ENCODE results near the gene NF1. TPM values are rescaled to one million over a fixed set of nuclear protein-coding genes. Genes with fewer than 3 reads are reported as not detected.

NF1 gene
- total and polyA plus RNA-seq, 2 of the 13 experiments (the other 11 are each of a cell fraction or from before 2014, with no cell fraction given): 21.5 to 26.5 TPM

DNA sequence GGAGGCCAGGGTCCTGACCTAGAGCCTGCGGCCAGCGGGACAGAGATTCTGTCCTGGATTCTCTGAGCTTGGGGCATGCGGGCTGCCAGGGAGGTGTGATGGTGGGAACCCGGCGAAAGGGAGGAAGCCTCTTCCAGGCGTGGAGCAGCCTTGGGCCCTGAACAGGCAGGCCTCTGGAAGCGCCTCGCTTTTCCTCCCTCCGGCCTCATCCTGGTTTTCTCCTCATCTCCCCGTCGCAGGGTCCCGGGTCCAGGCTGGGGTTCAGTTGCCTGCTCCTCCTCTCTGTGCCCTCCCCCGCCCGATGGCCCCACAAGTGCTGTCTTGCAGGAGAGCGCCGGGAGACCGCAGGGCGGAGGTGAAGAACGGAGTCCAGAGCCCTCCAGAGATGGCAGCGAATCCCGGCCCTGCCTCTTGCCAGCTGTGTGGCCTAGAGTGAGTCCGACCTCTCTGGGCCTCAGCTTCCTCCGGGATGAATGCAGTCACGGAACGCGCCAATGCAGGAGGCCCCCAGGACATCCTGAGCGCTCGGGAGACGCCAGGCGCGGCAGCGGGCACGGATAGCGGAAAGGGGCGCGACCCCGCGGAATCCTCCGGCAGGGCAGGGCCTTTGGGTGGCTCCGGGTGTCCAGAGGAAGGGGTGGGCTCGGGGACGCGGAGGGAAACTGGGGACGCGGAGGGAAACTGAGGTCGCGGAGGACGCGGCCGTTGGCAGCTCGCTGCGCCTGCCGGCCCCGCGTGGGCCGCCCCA lies 296.1 kb downstream of the NF1 start (continued):
- TF ChIP-seq ZNF687 (CRISPR knock-in tag; IDR thresholded peaks at IDR 0.05) (peak; percentile 10), ZBTB3 (CRISPR knock-in tag; IDR thresholded peaks at IDR 0.05; ENCODE audit: borderline replicate concordance, low read depth) (no peak), AGO1 (IDR thresholded peaks at IDR 0.05; ENCODE audit: low read depth, low read length, poor library complexity, severe bottlenecking) (peak; percentile 35), PREB (CRISPR knock-in tag; IDR thresholded peaks at IDR 0.05) (no peak), ZNF747 (CRISPR knock-in tag; IDR thresholded peaks at IDR 0.05; ENCODE audit: borderline replicate concordance) (no peak), ZNF382 (CRISPR knock-in tag; IDR thresholded peaks at IDR 0.05; ENCODE audit: borderline replicate concordance) (no peak), ZFX (CRISPR knock-in tag; IDR thresholded peaks at IDR 0.05; ENCODE audit: low read depth) (no peak)
- TF ChIP-seq, protein P1, sequence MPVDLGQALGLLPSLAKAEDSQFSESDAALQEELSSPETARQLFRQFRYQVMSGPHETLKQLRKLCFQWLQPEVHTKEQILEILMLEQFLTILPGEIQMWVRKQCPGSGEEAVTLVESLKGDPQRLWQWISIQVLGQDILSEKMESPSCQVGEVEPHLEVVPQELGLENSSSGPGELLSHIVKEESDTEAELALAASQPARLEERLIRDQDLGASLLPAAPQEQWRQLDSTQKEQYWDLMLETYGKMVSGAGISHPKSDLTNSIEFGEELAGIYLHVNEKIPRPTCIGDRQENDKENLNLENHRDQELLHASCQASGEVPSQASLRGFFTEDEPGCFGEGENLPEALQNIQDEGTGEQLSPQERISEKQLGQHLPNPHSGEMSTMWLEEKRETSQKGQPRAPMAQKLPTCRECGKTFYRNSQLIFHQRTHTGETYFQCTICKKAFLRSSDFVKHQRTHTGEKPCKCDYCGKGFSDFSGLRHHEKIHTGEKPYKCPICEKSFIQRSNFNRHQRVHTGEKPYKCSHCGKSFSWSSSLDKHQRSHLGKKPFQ (CRISPR knock-in tag; IDR thresholded peaks at IDR 0.05; ENCODE audit: insufficient replicate concordance): no peak
